IPS-NIHi11 (cell line): Measurements from ENCODE around the gene CD101.
"Not testable (repeated sequence)": the region's sequence is repeated elsewhere in the genome, so short reads cannot be mapped to it uniquely, and the experiment has no call there.

Experiments used
- DNase-seq: peaks from one replicate; pipeline ENCODE4 v3.0.0; 2012; ENCODE audit warnings: mixed read lengths, low spot score

The CD101 gene, protein sequence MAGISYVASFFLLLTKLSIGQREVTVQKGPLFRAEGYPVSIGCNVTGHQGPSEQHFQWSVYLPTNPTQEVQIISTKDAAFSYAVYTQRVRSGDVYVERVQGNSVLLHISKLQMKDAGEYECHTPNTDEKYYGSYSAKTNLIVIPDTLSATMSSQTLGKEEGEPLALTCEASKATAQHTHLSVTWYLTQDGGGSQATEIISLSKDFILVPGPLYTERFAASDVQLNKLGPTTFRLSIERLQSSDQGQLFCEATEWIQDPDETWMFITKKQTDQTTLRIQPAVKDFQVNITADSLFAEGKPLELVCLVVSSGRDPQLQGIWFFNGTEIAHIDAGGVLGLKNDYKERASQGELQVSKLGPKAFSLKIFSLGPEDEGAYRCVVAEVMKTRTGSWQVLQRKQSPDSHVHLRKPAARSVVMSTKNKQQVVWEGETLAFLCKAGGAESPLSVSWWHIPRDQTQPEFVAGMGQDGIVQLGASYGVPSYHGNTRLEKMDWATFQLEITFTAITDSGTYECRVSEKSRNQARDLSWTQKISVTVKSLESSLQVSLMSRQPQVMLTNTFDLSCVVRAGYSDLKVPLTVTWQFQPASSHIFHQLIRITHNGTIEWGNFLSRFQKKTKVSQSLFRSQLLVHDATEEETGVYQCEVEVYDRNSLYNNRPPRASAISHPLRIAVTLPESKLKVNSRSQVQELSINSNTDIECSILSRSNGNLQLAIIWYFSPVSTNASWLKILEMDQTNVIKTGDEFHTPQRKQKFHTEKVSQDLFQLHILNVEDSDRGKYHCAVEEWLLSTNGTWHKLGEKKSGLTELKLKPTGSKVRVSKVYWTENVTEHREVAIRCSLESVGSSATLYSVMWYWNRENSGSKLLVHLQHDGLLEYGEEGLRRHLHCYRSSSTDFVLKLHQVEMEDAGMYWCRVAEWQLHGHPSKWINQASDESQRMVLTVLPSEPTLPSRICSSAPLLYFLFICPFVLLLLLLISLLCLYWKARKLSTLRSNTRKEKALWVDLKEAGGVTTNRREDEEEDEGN

DNA sequence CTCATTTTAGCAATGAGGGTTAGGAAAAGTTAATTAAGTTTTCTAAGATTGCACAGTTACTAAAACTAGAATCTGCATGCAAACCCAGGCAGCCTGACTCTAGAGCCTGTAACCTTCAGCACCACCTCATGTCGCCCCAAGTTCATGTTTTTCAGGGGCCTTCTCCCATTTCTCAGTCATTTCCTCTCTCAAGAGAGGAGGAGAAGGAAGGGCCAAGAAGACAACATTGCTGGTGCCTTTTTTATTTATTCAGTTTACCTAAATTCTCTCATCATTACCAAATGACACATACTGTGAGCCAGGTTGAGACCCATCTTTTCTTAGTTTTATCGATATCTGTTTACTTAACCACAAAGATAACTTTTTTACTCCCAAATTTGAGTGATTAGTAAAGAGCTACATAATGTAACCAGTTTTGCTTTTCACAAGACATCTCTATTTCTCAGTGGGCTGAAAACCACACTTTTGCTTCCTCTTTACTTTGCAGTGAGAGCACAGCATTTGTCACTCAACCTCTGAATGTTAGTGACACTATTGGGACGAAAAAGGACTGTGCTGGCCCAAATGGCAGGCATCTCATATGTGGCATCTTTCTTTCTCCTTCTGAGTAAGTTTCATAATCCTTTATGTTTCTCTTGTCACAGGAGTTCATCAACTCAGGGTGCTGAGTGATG, at the start of gene CD101:
Gene CD101, plus strand, starts transcription at position 507 of the 674 bp plus-strand sequence. Its CDS starts 58 bp downstream, at position 565.
- DNase-seq, result no peak

DNA sequence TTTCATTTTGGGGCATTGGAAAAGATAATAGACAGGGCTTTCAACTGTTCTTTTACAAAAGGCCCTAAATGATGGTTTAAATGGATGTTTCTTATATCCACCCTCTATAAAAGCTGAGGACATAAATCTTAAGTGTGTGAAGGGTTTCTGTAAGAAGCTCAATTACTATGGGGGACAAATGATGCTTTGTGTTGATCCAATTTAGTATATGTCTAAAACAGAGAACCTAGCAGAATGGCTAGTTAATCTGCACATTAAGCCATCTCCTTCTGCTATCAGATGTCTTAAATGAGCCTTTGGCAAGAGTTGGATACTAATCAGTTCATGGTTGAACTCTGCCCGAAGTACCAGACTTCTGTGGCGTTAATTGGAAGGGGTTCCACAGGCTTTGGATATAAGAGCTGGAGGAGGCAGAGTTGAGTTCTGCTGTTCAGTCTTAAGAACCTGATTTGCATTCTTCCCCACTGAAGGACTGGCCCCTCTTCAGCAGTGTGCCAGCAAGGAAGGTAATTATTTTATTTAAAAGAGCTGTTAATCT, 48.8 kb upstream of the CD101 start:
- DNase-seq, result no peak

DNA sequence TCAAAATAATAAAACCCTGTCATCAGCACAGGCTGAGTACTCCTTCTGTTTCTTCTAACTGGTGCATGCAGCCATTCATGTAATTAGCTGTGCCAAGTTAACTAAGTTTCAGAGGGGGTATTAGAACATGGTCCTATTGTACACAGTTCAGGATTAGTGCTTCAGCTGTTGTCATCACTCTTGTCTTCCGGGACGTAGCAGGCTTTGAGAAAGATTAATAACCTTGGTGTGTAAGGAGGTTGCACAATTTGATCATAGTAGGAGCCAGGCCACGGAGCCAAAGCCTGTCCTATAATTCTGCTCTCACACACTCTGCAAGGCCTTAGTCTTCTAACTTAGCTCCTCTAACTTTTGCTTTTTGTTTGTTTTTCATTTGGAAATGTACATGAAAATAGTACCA, 47.1 kb upstream of the CD101 start:
- DNase-seq, result no peak

DNA sequence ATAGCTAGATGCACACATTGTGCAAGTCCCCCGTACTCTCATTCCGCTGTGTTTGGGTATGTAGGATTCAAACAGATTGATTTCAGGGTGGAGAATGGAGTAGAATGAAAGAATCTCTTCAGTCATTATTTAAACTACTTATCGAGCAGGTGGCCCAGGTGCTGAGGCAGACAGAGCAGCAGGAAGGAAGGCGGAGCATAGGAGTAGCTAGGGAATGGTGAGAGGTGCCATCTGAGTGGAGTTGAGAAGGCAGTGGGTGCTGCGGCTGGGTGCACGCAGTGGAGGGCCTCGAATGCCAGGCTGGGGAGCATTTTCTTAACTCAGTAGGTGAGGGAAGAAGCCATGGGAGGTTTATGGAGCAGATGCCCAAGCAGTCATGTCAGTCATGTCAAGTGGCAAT, 45.2 kb upstream of the CD101 start:
- no peak for DNase-seq

DNA sequence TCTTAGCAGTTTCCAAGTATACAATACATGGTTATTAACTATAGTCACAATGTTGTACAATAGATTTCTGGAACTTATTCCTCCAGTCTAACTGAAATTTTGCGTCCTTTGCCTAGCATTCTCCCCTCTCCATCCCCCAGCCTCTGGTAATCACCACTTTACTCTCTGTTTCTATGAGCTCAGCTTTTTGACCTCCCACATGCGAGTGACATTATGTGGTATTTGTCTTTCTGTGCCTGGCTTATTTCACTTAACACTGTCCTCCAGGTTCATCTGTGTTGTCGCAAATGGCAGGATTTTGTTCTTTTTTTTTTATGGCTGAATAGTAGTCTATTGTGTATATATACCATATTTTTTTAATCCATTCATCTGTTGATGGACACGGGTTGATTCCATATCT, 43.9 kb upstream of the CD101 start:
- no peak for DNase-seq

DNA sequence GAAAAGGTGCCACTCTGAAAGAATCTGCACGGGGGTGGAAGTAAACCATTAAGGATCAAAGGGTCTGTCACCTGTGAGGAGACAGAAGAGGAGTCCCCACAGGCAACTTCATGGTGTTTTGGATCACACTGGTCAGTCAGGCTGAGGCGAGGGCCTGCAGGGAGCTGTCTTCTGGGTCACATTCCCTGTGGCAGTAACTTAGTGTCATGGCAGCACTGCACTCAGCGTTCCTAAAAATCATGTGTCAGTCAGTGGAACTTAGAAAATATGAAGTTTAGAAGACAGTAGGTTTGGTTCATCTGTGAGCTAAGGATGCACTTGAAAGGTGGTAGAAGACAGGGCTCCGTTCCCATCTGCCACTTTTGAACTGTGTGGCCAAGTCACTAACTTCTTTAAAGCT, 43.5 kb upstream of the CD101 start:
- no peak for DNase-seq

DNA sequence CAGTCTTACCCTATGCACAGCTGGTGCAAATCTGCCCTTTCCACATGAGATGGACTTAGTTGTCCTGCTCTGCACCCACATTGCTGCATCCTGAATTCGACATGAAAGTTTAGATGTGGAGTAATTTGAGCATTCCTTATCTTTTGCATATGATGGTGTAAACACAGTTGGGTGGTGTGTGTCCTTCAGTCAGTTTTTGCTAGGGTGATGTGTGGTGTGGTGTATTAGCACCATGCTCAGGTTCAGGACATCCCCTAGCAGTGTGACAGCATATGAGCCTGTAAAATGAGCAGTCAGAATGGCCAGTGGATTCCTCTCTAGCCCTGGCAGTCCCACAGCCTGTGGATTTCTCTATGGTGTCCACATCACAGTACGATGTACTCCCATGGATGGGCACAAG, 42.6 kb upstream of the CD101 start:
- no peak for DNase-seq

DNA sequence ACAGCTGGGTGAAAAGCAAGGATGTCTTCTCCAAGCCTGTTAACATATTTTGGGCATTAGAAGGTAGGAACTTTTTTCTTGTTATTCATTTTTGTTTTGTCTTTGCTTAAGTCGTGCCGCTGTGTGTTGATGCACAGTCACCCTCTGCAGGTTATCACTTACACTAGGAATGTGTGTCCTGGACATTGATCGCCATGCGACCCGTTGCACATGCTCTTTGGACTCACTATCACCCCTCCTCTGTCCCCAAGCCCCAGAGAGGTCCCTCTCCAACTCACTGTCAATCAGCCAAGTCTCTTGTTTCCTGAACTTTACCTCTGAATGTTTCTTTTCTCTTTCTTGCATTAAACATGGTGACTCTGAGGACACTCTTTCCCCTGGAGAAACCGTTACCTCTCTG, 40.0 kb upstream of the CD101 start:
- DNase-seq, result no peak

DNA sequence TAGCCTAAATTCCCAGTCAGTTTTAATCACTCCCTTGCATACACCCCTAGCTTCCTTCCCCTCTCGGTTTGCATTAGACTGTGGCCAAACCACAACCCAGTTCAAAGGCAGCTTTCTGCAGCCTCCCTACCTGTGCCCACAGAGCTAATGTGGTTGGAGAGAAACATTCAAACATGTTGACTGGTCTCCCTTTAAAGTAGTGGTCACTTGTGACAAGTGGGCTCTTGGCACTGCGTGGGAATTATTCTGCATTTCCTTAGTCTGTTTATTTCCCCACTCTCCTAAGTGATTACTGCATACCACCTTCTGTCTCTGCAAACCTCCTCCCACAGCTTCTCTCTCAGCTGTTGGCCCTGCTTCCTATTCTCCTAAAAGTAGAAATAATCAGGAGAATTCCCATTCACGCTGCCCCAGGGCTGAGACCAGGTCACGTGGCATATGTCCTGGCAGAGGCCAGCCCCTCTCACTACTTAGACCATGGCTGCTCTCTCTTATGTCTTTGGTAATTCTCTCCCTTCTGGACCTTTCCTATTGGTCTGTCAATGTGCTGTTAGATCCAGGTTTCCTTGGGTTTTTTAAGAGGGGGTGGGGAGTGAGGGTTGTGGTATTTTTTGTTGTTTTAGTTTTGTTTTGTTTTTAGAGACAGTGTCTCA, 38.4 kb upstream of the CD101 start:
- no peak for DNase-seq

DNA sequence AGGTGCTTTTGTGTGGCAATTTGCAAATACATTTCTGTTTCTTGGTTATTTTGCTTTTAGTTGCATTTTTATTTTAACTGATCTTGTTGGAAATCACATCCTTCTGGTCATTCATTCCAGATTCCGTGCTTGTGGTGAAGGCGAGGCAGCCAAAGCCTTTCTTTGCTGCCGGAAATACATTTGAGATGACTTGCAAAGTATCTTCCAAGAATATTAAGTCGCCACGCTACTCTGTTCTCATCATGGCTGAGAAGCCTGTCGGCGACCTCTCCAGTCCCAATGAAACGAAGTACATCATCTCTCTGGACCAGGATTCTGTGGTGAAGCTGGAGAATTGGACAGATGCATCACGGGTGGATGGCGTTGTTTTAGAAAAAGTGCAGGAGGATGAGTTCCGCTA, 34.8 kb upstream of the CD101 start:
- no peak for DNase-seq

DNA sequence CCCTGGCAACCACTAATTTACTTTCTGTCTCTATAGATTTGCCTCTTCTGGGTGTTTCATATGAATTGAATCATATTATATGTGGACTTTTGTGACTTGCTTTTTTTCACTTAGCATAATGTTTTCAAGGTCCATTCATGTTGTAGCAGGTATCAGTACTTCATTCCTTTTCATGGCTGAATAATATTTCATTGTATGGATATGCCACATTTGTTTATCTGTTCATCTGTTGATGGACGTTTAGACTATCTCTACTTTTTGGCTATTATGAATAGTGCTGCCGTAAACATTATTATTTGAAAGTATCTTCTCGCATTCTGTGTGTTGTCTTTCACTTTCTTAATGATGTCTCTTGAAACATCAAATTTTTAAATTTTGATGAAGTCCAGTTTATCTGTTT, 32.8 kb upstream of the CD101 start:
- DNase-seq, result no peak

DNA sequence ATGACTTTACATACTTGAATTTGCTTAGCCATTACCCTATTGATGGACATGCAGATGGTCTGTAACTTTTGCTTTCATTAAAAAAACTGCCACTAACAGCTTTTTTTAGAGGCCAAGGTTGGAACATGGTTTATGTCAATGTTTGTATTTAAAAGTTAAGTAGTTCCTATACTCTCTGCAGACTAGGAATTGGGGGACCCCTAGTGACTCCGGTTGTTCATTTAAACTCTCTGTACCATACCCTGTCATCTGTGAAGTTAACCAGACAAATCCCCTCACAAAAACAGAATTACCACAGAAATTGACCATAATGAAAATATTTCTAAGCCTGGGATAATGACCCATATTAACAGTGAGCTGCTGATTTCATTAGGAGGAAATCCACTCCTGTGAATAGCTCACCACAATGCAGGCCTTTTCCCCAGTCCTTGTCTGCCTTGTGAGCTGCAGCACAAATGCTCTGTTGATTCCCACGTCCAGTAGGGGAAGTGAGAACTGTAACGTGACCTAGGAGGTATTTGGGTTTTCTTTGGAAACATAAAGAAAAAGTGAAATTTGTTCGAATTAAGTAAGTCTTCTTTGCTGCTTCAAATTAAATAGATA, 30.2 kb upstream of the CD101 start:
- DNase-seq, result no peak

DNA sequence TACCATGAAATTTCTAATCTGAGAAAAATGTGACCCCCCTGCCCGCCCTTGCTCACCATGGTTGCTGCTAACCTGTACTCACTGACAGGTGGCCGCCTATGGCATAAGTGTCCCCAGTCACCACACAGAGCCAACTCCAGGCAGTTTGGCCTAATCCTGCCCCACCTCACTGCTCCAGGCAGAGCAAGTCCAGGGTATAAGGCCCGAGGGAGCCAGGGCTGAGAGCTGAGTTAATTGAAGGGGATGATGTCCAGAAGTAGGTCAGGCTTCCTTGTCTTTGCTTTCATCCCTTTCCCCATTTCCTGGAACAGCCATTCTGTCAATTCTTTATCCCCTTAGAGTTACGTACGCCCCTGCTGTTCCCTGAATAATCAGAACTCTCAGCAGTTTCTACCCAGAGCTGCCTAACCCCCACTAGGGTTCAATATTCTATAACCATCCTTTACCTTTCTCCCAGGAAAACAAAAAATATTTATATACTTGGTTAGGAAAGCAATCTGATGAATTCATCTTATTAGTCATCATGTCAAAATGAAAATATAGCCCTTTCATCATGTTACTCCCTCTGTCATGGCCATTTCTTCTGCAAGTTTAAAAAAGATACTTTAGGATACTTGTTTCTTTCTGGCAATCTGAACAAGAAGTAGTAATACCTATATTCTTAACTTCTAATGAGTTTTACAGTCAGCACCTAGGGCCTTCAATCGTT, 29.4 kb upstream of the CD101 start:
- DNase-seq, result no peak

DNA sequence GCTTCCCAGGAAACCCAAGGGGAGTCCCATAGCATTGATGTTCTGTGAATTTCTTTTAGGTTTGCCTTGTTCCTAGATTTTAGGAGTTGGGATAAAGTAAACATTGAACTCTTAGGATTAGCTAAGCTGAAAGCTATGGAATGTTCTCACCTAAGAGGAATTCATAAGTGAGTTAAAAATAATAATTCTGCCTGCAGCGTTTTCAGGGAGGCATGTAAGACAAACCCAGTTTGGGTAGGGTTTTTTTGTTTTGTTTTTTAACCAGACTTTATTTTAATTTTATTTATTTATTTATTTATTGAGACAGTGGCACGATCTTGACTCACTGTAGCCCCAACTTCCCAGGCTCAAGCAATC, 28.9 kb upstream of the CD101 start:
- no peak for DNase-seq

DNA sequence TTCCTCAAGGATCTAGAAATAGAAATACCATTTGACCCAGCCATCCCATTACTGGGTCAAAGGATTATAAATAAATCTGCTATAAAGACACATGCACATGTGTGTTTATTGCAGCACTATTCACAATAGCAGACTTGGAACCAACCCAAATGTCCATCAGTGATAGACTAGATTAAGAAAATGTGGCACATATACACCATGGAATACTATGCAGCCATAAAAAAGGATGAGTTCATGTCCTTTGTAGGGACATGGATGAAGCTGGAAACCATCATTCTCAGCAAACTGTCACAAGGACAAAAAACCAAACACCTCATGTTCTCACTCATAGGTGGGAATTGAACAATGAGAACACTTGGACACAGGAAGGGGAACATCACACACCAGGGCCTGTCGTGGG, 21.3 kb upstream of the CD101 start:
- DNase-seq, result not testable (repeated sequence)

DNA sequence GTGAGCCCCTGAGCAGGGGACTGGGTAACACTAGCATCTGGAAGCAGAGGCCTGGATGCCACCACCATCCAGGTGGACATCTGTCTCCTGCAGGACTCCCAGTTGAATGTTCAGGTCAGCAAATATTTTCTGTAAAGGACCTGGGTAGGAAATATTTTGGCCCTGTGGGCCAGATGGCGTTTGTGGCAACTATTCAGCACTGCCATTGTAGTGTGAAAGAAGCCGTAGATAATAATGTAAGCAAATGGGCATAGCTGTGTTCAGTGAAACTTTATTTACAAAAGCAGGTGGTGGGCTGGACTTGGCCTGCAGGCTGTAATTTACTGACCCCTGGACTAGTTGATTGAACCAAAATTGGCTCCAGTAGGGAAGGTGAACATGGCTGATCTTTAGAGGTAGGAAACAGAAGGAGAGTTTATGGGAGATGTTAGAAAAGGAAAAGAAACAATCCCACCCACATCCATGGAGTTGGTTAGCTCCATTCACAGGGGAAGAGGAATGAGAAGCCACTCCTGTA, 20.0 kb upstream of the CD101 start:
- no peak for DNase-seq

DNA sequence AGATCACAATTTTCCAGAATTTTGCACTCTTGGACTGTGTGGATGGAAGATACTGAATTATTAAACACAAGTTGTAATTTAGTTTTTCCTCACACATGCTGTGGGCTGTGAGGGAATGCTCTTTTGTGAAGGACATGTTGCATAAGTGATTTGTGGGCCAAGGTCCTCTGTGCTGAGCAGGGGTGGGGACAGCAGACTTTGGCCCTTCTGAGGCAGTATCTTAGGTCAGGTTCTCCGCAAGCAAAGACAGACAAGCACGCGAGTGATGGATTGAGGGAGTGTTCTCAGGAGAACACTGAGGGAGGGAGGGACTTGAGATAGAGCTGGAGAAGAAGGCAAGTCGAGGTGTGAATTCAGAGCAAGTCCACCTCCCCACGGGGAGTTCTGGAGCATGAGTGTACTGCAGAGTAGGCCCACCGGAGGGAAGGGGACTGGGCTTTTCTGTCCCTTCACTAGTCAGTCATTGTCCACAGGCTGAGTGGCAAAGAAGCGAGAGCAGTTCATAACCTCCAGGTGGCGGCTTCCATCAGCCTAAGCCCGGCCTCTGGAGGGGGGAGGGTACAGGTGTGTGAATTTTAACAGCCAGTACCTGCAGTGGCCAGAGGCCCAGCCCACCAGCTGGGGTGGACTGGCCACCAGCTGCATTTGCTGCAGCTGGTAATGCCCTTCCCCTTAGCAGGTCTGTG, 19.1 kb upstream of the CD101 start:
- DNase-seq, result no peak

DNA sequence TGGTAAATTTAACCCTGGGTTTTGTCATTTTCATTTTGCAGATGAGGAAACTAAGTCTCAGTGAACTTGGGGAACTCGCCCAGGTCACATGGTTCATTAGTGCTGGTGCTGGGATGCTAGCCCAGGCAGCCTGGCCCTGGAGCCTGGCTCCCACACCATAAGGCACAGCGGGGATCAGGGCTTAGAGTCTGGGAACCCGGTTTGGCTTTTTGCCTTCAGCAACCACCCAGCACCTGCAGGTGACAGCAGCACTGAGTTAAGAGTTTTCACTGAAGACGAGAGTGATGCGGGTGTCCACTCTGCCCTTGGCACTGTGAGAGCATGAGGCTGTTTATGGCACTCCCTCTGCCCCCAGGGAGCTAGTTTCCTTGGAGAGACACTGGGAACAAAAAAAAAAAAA, 18.4 kb upstream of the CD101 start:
- DNase-seq, result no peak

DNA sequence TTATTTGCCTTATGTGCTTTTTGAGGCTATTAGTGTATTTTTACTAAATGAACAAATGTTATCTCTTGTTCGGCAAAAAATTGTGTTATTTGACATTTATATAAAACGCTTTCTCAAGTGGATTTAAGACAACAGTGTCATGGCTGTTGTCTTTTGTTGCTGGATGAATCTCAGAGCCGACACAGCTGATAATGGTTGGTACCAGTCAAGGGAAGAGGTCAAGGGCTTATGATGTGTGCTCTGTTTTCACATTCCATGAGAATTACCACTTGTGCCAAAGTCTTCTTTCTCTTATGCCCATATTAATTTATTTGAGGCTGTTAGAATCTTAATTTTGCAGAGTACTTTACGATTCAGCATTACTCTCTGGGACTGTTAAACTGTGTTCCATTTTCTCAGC, 17.9 kb upstream of the CD101 start:
- DNase-seq, result no peak
